Right lobe of liver (tissue), 6 donors: ENCODE results near the gene GMPPB. TPM values are rescaled to one million over a fixed set of nuclear protein-coding genes. Genes with fewer than 3 reads are reported as not detected.
A peak's percentile ranks its signal among the peaks of the same experiment; 100 is the strongest.

Experiments used
- ATAC-seq, 4 donors: fragments of 200-7000 bp; cut with Tn5 transposase; one replicate each; pipeline ENCODE4 v1.9.1; 2020; ENCODE audit warnings: mild to moderate bottlenecking in 4 of 4, moderate library complexity in 4 of 4
- DNase-seq, 3 donors: peaks; one replicate each; pipeline ENCODE4 v3.0.0-alpha.2; 2020
- H3K27ac ChIP-seq, 3 donors: fragments of 200-600 bp; one replicate each; pipeline ENCODE4 v1.8.0; 2022
- H3K27me3 ChIP-seq, 2 donors: fragments of 200-600 bp; one replicate each; pipeline ENCODE4 v1.8.0; 2022
- H3K36me3 ChIP-seq, 4 donors: fragments of 200-600 bp; sonication (generic) in 1 of 4; one replicate each; pipeline versions ENCODE4 v1.5.1 to v1.8.0; 2017 to 2022; ENCODE audit warnings: control low read depth in 1 of 4
- H3K4me1 ChIP-seq, 4 donors: fragments of 200-600 bp; sonication (generic) in 1 of 4; one replicate each; pipeline versions ENCODE4 v1.5.1 to v1.8.0; 2017 to 2022; ENCODE audit warnings: control low read depth in 1 of 4
- H3K4me3 ChIP-seq, 3 donors: fragments of 200-600 bp; one replicate each; pipeline ENCODE4 v1.8.0; 2022
- H3K9me3 ChIP-seq, 4 donors: fragments of 200-600 bp; sonication (generic) in 1 of 4; one replicate each; pipeline versions ENCODE4 v1.5.1 to v1.8.0; 2017 to 2022; ENCODE audit warnings: control low read depth in 1 of 4
- POLR2A ChIP-seq: fragments of 450-650 bp; IDR thresholded peaks from one replicate; pipeline ENCODE4 v1.6.1; 2017; ENCODE audit warnings: antibody characterized with exemption, mild to moderate bottlenecking
- WGBS: methylation state at CpG from one replicate; pipeline ENCODE4 v1.1.6; 2018; ENCODE audit warnings: low coverage, low lambda C conversion rate; ENCODE audit not compliant: insufficient coverage; ENCODE audit errors: missing lambda C conversion rate; 5-methylcytosine and 5-hydroxymethylcytosine counted together
- intact Hi-C, 2 donors: fragments of 100-400 bp; cut with DNase I; formaldehyde crosslinking; loops; one replicate each; pipeline versions ENCODE4 v1.11.2 to v1.14.1; 2022
- total RNA-seq, 6 experiments: library from RNA; depleted of rRNA in 2 of 6; stranded (reverse); fragments of >200 nt in 2 of 6; fragmentation: NEBNext Ultra II Directional in 3 of 6; extraction: Animal tissue kit (Norgen Biotek cat#: 25700) in 3 of 6; gene quantifications; one replicate each; pipeline versions ENCODE4 v1.1.0 to v1.2.4, GENCODE V29; 2016 to 2023
- TF ChIP-seq, protein P1 (sequence below), 4 donors: fragments of 200-600 bp in 3 of 4; fragments of 450-650 bp in 1 of 4; IDR thresholded peaks; one replicate each; pipeline versions ENCODE4 v1.5.1 to v1.8.0; 2016 to 2022; ENCODE audit warnings: antibody characterized with exemption in 4 of 4, mild to moderate bottlenecking in 2 of 4
- donor health status: DM: no; HTN: yes; CAD: no.
- donor health status: DM: no; HTN: no; CAD: no.
- donor health status: DM: no; HTN: no; CAD: no.
- donor health status: DM: no; HTN: yes; CAD: no.
- donor health status: DM: no; HTN: yes; CAD: no.

GMPPB gene
- total RNA-seq, 6 experiments from 2014 or later = 12.2 to 34.2 (median 25.6) TPM

DNA sequence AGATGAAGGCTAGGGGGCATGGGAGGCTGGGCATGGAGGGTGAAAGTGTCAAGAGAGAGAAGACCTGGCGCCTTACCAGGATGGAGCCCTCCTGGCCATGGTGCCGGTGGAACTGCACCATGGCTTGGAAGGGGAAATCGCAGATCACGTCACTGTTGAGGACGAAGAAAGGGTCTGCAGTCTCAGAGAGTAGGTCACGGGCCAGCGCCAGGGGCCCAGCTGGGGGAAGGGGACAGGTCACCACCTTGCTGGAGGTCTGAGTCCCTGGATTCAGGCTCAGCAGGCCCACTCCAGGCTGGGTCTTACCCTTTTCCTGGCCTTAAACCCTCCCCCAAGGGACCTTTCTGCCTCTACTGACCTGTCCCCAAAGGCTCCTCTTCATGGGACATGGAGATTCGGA is 855 bp downstream of the GMPPB start:
- intact Hi-C loops = no loop called here
- Histone ChIP-seq H3K27me3 (no peaks in the 10 kb centered on the region), H3K36me3 (peaks cover 0 to 21% (median 10%) of the 10 kb centered on the region in 4 donors), H3K4me3 (peak overlapping the region; percentile 80 to 99 (median 92)), H3K27ac (peak overlapping the region; percentile 68 to 91 (median 90)), H3K9me3 (no peaks in the 10 kb centered on the region), H3K4me1 (peaks cover 0 to 38% (median 5%) of the 10 kb centered on the region in 4 donors)
- TF ChIP-seq, protein P1, sequence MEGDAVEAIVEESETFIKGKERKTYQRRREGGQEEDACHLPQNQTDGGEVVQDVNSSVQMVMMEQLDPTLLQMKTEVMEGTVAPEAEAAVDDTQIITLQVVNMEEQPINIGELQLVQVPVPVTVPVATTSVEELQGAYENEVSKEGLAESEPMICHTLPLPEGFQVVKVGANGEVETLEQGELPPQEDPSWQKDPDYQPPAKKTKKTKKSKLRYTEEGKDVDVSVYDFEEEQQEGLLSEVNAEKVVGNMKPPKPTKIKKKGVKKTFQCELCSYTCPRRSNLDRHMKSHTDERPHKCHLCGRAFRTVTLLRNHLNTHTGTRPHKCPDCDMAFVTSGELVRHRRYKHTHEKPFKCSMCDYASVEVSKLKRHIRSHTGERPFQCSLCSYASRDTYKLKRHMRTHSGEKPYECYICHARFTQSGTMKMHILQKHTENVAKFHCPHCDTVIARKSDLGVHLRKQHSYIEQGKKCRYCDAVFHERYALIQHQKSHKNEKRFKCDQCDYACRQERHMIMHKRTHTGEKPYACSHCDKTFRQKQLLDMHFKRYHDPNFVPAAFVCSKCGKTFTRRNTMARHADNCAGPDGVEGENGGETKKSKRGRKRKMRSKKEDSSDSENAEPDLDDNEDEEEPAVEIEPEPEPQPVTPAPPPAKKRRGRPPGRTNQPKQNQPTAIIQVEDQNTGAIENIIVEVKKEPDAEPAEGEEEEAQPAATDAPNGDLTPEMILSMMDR (IDR thresholded peaks at IDR 0.05) = no peak
- 44% methylated on average over 4 of the region's 8 CpGs for WGBS
- ATAC-seq (no peak), DNase-seq (peak in 1 of 3 donors; percentile 54)

GRCh38 chr3:49721896-49722781 is 1.6 kb downstream of the GMPPB start:
- 70% methylated on average over 2 of the region's 26 CpGs for WGBS
- ATAC-seq (no peak), DNase-seq (peak in 1 of 3 donors; percentile 56)
- intact Hi-C loops = no loop called here
- TF ChIP-seq, protein P1 (IDR thresholded peaks at IDR 0.05) = no peak
- no peak for TF ChIP-seq POLR2A
- H3K4me3 ChIP-seq = peak overlapping the region in 2 of 3 donors; percentile 80 to 92
- no peaks in the 10 kb centered on the region for H3K9me3 ChIP-seq
- peaks cover 0 to 31% (median 5%) of the 10 kb centered on the region in 4 donors for H3K4me1 ChIP-seq
- H3K27ac ChIP-seq = no peak overlapping the region
- no peaks in the 10 kb centered on the region for H3K27me3 ChIP-seq
- peaks cover 0 to 20% (median 10%) of the 10 kb centered on the region in 4 donors for H3K36me3 ChIP-seq

DNA sequence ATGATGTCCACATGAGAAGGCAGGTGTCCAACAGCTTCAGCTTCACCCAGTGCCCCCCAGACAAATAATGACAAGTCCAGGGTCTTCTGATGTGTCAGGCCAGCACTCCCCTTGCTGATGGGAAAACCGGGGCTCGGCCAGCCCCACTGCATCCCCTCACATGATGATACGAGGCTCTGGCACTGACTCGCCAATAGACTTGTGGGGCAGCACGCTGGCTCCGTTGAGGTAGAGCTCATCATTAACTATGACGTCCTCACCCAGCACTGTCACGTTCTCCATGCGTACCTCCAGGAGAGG is 2.2 kb downstream of the GMPPB start:
- Histone ChIP-seq H3K4me3 (no peak overlapping the region), H3K27ac (no peak overlapping the region), H3K9me3 (no peaks in the 10 kb centered on the region), H3K36me3 (peaks cover 0 to 19% (median 8%) of the 10 kb centered on the region in 4 donors), H3K27me3 (no peaks in the 10 kb centered on the region), H3K4me1 (peaks cover 0 to 31% (median 5%) of the 10 kb centered on the region in 4 donors)
- ATAC-seq (no peak), DNase-seq (no peak)
- TF ChIP-seq, protein P1 (IDR thresholded peaks at IDR 0.05) = no peak
- TF ChIP-seq POLR2A = no peak
- intact Hi-C loops = no loop called here
- 67% methylated on average over 5 of the region's 9 CpGs for WGBS

GRCh38 chr3:49720855-49721595 is 2.7 kb downstream of the GMPPB start:
- peak in 1 of 3 donors; percentile 48 for DNase-seq
- ATAC-seq = no peak
- WGBS = 20% methylated on average over 1 of the region's 4 CpGs
- intact Hi-C loops = no loop called here
- Histone ChIP-seq H3K27me3 (no peaks in the 10 kb centered on the region), H3K36me3 (peaks cover 0 to 19% (median 10%) of the 10 kb centered on the region in 4 donors), H3K4me3 (no peak overlapping the region), H3K27ac (no peak overlapping the region), H3K9me3 (no peaks in the 10 kb centered on the region), H3K4me1 (peaks cover 0 to 31% (median 5%) of the 10 kb centered on the region in 4 donors)
- TF ChIP-seq, protein P1 (IDR thresholded peaks at IDR 0.05) = no peak
- TF ChIP-seq POLR2A = no peak
